ENCODE data around the gene CD63. TPM values are rescaled to one million over a fixed set of nuclear protein-coding genes. Genes with fewer than 3 reads are reported as not detected.
A peak's percentile ranks its signal among the peaks of the same experiment; 100 is the strongest.

CD63 gene
- 272 and 331 TPM in 2 replicates for total RNA-seq (2011; cell fraction: chromatin; rRNA removed; ENCODE audit: low replicate concordance)
- 598 and 672 TPM in 2 replicates for total RNA-seq (2011; cell fraction: nucleolus; rRNA removed)
- 455 and 604 TPM in 2 replicates for total RNA-seq (2011; cell fraction: nucleoplasm; rRNA removed)
- total RNA-seq (2014; rRNA removed) (425 and 433 TPM in 2 replicates), total RNA-seq (2014; rRNA removed; fragmentation: Illumina TruSeq; extraction: Trizol) (411 and 413 TPM in 2 replicates), total RNA-seq (2015; rRNA removed; fragmentation: Illumina TruSeq; extraction: Trizol) (706 and 735 TPM in 2 replicates), total RNA-seq (2021) (412 and 416 TPM in 2 replicates), polyA plus RNA-seq (2011; rRNA removed) (219 and 313 TPM in 2 replicates), polyA plus RNA-seq (2014; fragmentation: Illumina TruSeq; extraction: Trizol) (408 and 431 TPM in 2 replicates), polyA plus RNA-seq (2014; fragmentation: Nextera tagmentation; extraction: Ambion mirVana) (100 to 1,000 TPM; 531 to 576 TPM), polyA plus RNA-seq (2014; rRNA removed) (501 and 655 TPM in 2 replicates), polyA minus RNA-seq (2011; rRNA and poly(A)+ RNA removed) (261 and 331 TPM in 2 replicates), Bru-seq, nascent RNA (percentile 96 among the genes with signal in this experiment), BruChase-seq, experiment 1, labeled RNA remaining after a 2-hour chase (percentile 95 among the genes with signal in this experiment), BruChase-seq, experiment 2, labeled RNA remaining after a 6-hour chase (percentile 96 among the genes with signal in this experiment)
- 416 and 450 TPM in 2 replicates for polyA plus RNA-seq (2011; cell fraction: cytosol; rRNA removed)
- polyA plus RNA-seq (2011; cell fraction: nucleus; rRNA removed), result 74.3 and 108 TPM in 2 replicates
- polyA plus RNA-seq (2012), result 824 and 1,019 TPM in 2 replicates
- 98.5 and 116 TPM in 2 replicates for polyA minus RNA-seq (2011; cell fraction: cytosol; rRNA and poly(A)+ RNA removed)
- polyA minus RNA-seq (2011; cell fraction: nucleus; rRNA and poly(A)+ RNA removed), result 19.3 and 46.9 TPM in 2 replicates
- long read RNA-seq, experiment 1, transcript CD63-201 (8 exons, 1,070 nt), result major isoform, 221 of 283 reads
- long read RNA-seq, experiment 1, transcript CD63-214 (7 exons, 949 nt), result minor isoform, 14 of 283 reads
- long read RNA-seq, experiment 1, transcript CD63-208 (8 exons, 1,233 nt), result minor isoform, 7 of 283 reads
- long read RNA-seq, experiment 1, partial matches to known transcripts, result 15 of 283 reads
- long read RNA-seq, experiment 1, other reads (novel, unspliced or antisense), result 20 of 283 reads
- long read RNA-seq, experiment 2, transcript CD63-214 (7 exons, 949 nt), result minor isoform, 38 of 469 reads
- long read RNA-seq, experiment 2, transcript CD63-208 (8 exons, 1,233 nt), result minor isoform, 7 of 469 reads
- long read RNA-seq, experiment 2, transcript CD63-201 (8 exons, 1,070 nt), result major isoform, 368 of 469 reads
- long read RNA-seq, experiment 2, transcript CD63-205 (3 exons, 499 nt), result minor isoform, 8 of 469 reads
- long read RNA-seq, experiment 2, partial matches to known transcripts, result 22 of 469 reads
- long read RNA-seq, experiment 2, other reads (novel, unspliced or antisense), result 14 of 469 reads
- long read RNA-seq, experiment 3, transcript CD63-201 (8 exons, 1,070 nt), result major isoform, 144 of 165 reads
- long read RNA-seq, experiment 3, transcript CD63-214 (7 exons, 949 nt), result minor isoform, 10 of 165 reads
- long read RNA-seq, experiment 3, partial matches to known transcripts, result 1 of 165 reads
- long read RNA-seq, experiment 3, other reads (novel, unspliced or antisense), result 8 of 165 reads

GRCh38 chr12:55728939-55729818 is at the start of gene CD63:
CD63 (minus strand) TSS chr12:55729009; CDS start chr12:55728341, 668 bp downstream.
- Histone ChIP-seq H3K27ac (ENCODE audit: extremely low read depth, low read depth, low read length) (peak within 1 kb of the TSS; percentile 97), H3K9ac (ENCODE audit: insufficient read depth in 1 of 2, low read depth in 2 of 2, low read length in 2 of 2) (peak within 1 kb of the TSS; percentile 94 to 97), H3K9me3 (replicated peaks; ENCODE audit: control insufficient read depth, insufficient read depth, low read depth, low read length) (no peaks in the 10 kb centered on the region), H3K79me2 (ENCODE audit: control insufficient read depth, insufficient read depth, low read length) (peaks cover 28% of the 10 kb centered on the region), H3K4me2 (ENCODE audit: insufficient read depth, low read length) (peak within 1 kb of the TSS; percentile 95), H2AFZ (ENCODE audit: low read depth, low read length) (peak within 1 kb of the TSS; percentile 85), H3K36me3 (ENCODE audit: control insufficient read depth, insufficient read depth, low read length) (peaks cover 32% of the 10 kb centered on the region), H3K4me1 (replicated peaks in 1 of 2; ENCODE audit: control insufficient read depth in 2 of 2, insufficient read depth in 2 of 2, low read length in 2 of 2) (peaks cover 22 to 41% of the 10 kb centered on the region in 2 experiments; a peak in 4 of 5 replicates), H4K20me1 (replicated peaks; ENCODE audit: control insufficient read depth, insufficient read depth, low read length) (peaks cover 16% of the 10 kb centered on the region; the same call in 1 of the 2 replicates), H3K9me1 (ENCODE audit: control insufficient read depth, insufficient read depth, low read length) (no peaks in the 10 kb centered on the region), H3K4me3 (peak within 1 kb of the TSS; percentile 69), H3K27me3 (ENCODE audit: control insufficient read depth in 2 of 2, insufficient read depth in 2 of 2, low read length in 2 of 2) (no peaks in the 10 kb centered on the region)
- peak; percentile 97 for FAIRE-seq
- CTCF ChIA-PET (ENCODE audit: low intra/inter-chr PET ratio), result interaction anchor here (0.8 kb wide), 1 partner anchor 10 kb away, joined by 4 read pairs; no protein-coding TSS in a partner anchor
- peak; percentile 86 for ATAC-seq
- POLR2A ChIA-PET, result interaction anchor here (0.6 to 2.0 kb wide), 9 partner anchors 9 to 254 kb away, joined by 3 to 25 read pairs (median 8); partner anchors contain the start of genes BLOC1S1, GDF11, ORMDL2 and RDH5
- peak; percentile 95 to 97 (median 96) for DNase-seq (ENCODE audit: extremely low read depth in 1 of 4, low spot score in 3 of 4)
- intact Hi-C loops (cut with micrococcal nuclease) (loop anchor here (1.0 kb wide), 1 partner anchor 13 kb away; the partner anchor contains the start of gene BLOC1S1), in situ Hi-C loops (cut with MboI) (no loop called here)
- BruUV-seq (replicated peaks), result TSS peak; percentile 69
- WGBS (ENCODE audit: insufficient coverage, low coverage, missing lambda C conversion rate), result under 1% methylated on average over 37 of the region's 61 CpGs
- TF ChIP-seq FIP1L1 (IDR thresholded peaks at IDR 0.05; ENCODE audit: low read depth, low read length, poor library complexity, severe bottlenecking) (peak; percentile 61), CAMTA2 (CRISPR knock-in tag; conservative IDR thresholded peaks at IDR 0.05) (peak; percentile 81), ZNF445 (CRISPR knock-in tag; IDR thresholded peaks at IDR 0.05; ENCODE audit: low read depth) (no peak), PHB2 (IDR thresholded peaks at IDR 0.05; ENCODE audit: low read depth) (peak; percentile 49; the same call in 1 of the 2 replicates), FUS (optimal IDR thresholded peaks at IDR 0.05; ENCODE audit: low read depth, low read length) (no peak), ZNF764 (CRISPR knock-in tag; IDR thresholded peaks at IDR 0.05; ENCODE audit: low read depth) (no peak), RCOR1 (IDR thresholded peaks at IDR 0.05; ENCODE audit: borderline replicate concordance in 1 of 2, low read depth in 2 of 2, low read length in 2 of 2) (peak in 1 of 2 experiments; percentile 67; a peak in 2 of 4 replicates), ID3 (CRISPR knock-in tag; IDR thresholded peaks at IDR 0.05) (no peak), ID3 (tag; IDR thresholded peaks at IDR 0.05) (no peak), NEUROD1 (IDR thresholded peaks at IDR 0.05; ENCODE audit: borderline replicate concordance, low read depth, low read length, partially characterized antibody) (peak; percentile 63), TBL1XR1 (IDR thresholded peaks at IDR 0.05; ENCODE audit: low read length in 2 of 2) (peak; percentile 26 to 56; a peak in 1 of 4 replicates)

Data from K562 (cell line).